GM12892 (cell line): ENCODE measurements around the gene ADAMTS16.

ENCODE experiments used
- POLR2A ChIP-seq: IDR thresholded peaks from 2 replicates; pipeline ENCODE4 v1.6.1; 2011; ENCODE audit warnings: low read depth, low read length, control low read depth
- POLR2AphosphoS5 ChIP-seq: IDR thresholded peaks from 2 replicates; pipeline ENCODE4 v1.6.1; 2011; ENCODE audit warnings: low read depth, low read length, control low read depth

DNA sequence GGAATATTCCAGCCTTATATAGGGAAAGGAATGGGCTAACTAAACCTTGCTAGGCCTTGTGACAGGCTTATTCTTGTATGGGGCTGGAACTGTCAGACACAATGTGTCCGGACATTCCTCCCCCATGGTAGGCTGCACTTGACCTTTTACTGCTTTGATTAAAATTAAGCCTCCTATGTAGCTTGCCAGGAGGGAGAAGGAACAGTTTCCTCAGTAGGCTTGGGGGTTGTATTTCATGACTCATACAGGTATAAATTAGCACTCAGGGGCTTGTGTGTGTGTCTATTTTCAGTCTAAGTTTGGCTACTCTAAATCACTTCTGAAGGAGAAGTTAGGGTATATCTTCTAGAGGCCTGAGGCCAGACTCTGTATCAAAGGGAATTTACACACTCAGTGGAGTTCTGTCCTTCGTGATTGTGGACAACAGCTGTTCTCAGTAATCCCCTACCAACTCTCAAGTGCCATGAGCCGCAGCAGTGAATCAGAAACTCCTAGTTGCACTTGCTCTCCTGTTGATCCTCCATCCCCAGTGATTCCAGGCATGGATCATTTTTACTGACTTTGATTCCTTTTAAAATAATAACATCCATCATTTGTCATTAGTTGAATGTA, 16.4 kb downstream of the ADAMTS16 start:
- TF ChIP-seq POLR2AphosphoS5: no peak
- TF ChIP-seq POLR2A: no peak
